KMS-11 (cell line): ENCODE data around the gene MST1.

ENCODE experiments used
- H2AFZ ChIP-seq: fragments of 200-600 bp; sonication (generic); 2 replicates; pipeline ENCODE4 v1.6.1; 2016; ENCODE audit warnings: antibody characterized with exemption, mixed run types, low read depth
- H3K27ac ChIP-seq: fragments of 200-600 bp; sonication (generic); 2 replicates; pipeline ENCODE4 v1.6.1; 2016; ENCODE audit warnings: mild to moderate bottlenecking, mixed run types
- H3K27me3 ChIP-seq: fragments of 200-600 bp; sonication (generic); 2 replicates; pipeline ENCODE4 v1.6.1; 2017; ENCODE audit warnings: mild to moderate bottlenecking, low read depth, mixed run types, moderate library complexity; ENCODE audit not compliant: insufficient read depth
- H3K36me3 ChIP-seq: fragments of 200-600 bp; sonication (generic); 2 replicates; pipeline ENCODE4 v1.6.1; 2017; ENCODE audit warnings: mild to moderate bottlenecking, mixed run types; ENCODE audit not compliant: insufficient read depth
- H3K4me1 ChIP-seq: fragments of 200-600 bp; sonication (generic); 2 replicates; pipeline ENCODE4 v1.6.1; 2016; ENCODE audit warnings: mild to moderate bottlenecking, low read depth, mixed run types; ENCODE audit not compliant: poor library complexity, severe bottlenecking
- H3K4me2 ChIP-seq: fragments of 200-600 bp; sonication (generic); 2 replicates; pipeline ENCODE4 v1.7.0; 2016; ENCODE audit warnings: mild to moderate bottlenecking, mixed run types
- H3K4me3 ChIP-seq: fragments of 200-600 bp; sonication (generic); IDR thresholded peaks from 2 replicates; pipeline ENCODE4 v1.6.1; 2017; ENCODE audit warnings: low read depth, low read length, mixed read lengths; ENCODE audit not compliant: insufficient read depth
- H3K79me2 ChIP-seq: fragments of 200-600 bp; sonication (generic); 2 replicates; pipeline ENCODE4 v1.6.1; 2016; ENCODE audit warnings: low read depth, mixed run types; ENCODE audit not compliant: insufficient read depth
- H3K9ac ChIP-seq: fragments of 200-600 bp; sonication (generic); 2 replicates; pipeline ENCODE4 v1.6.1; 2016; ENCODE audit warnings: mild to moderate bottlenecking, mixed run types
- H4K20me1 ChIP-seq: fragments of 200-600 bp; sonication (generic); 2 replicates; pipeline ENCODE4 v1.6.1; 2016; ENCODE audit warnings: mild to moderate bottlenecking, mixed run types; ENCODE audit not compliant: insufficient read depth
- TF ChIP-seq, protein P1 (sequence below): fragments of 200-600 bp; sonication (generic); conservative IDR thresholded peaks from 2 replicates; pipeline ENCODE4 v1.6.1; 2017; ENCODE audit warnings: low read depth, mild to moderate bottlenecking, antibody characterized with exemption, low read length, moderate library complexity, mixed read lengths

Gene MST1

GRCh38 chr3:49661281-49661680, 28.0 kb downstream of the MST1 start:
- no peaks in the 10 kb centered on the region for H3K79me2 ChIP-seq
- H3K9ac ChIP-seq, result no peak overlapping the region
- H3K4me2 ChIP-seq, result no peak overlapping the region
- no peaks in the 10 kb centered on the region for H3K36me3 ChIP-seq
- no peak overlapping the region for H3K27ac ChIP-seq
- H2AFZ ChIP-seq, result no peak overlapping the region
- H3K27me3 ChIP-seq, result no peaks in the 10 kb centered on the region
- no peaks in the 10 kb centered on the region for H4K20me1 ChIP-seq
- TF ChIP-seq, protein P1, sequence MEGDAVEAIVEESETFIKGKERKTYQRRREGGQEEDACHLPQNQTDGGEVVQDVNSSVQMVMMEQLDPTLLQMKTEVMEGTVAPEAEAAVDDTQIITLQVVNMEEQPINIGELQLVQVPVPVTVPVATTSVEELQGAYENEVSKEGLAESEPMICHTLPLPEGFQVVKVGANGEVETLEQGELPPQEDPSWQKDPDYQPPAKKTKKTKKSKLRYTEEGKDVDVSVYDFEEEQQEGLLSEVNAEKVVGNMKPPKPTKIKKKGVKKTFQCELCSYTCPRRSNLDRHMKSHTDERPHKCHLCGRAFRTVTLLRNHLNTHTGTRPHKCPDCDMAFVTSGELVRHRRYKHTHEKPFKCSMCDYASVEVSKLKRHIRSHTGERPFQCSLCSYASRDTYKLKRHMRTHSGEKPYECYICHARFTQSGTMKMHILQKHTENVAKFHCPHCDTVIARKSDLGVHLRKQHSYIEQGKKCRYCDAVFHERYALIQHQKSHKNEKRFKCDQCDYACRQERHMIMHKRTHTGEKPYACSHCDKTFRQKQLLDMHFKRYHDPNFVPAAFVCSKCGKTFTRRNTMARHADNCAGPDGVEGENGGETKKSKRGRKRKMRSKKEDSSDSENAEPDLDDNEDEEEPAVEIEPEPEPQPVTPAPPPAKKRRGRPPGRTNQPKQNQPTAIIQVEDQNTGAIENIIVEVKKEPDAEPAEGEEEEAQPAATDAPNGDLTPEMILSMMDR, result no peak
- no peak overlapping the region for H3K4me3 ChIP-seq
- H3K4me1 ChIP-seq, result no peaks in the 10 kb centered on the region

GRCh38 chr3:49659756-49660155, 29.5 kb downstream of the MST1 start:
- Histone ChIP-seq H3K4me1 (peaks cover 5% of the 10 kb centered on the region), H3K36me3 (no peaks in the 10 kb centered on the region), H3K27me3 (no peaks in the 10 kb centered on the region), H4K20me1 (no peaks in the 10 kb centered on the region), H3K9ac (no peak overlapping the region), H2AFZ (no peak overlapping the region), H3K4me2 (no peak overlapping the region), H3K27ac (no peak overlapping the region), H3K79me2 (no peaks in the 10 kb centered on the region), H3K4me3 (no peak overlapping the region)
- TF ChIP-seq, protein P1, result no peak

GRCh38 chr3:49658711-49659110, 30.6 kb downstream of the MST1 start:
- Histone ChIP-seq H3K27me3 (no peaks in the 10 kb centered on the region), H3K4me2 (no peak overlapping the region), H3K27ac (no peak overlapping the region), H3K4me1 (peaks cover 7% of the 10 kb centered on the region), H3K9ac (no peak overlapping the region), H3K79me2 (no peaks in the 10 kb centered on the region), H4K20me1 (no peaks in the 10 kb centered on the region), H3K4me3 (no peak overlapping the region), H2AFZ (no peak overlapping the region), H3K36me3 (no peaks in the 10 kb centered on the region)
- TF ChIP-seq, protein P1, result no peak

DNA sequence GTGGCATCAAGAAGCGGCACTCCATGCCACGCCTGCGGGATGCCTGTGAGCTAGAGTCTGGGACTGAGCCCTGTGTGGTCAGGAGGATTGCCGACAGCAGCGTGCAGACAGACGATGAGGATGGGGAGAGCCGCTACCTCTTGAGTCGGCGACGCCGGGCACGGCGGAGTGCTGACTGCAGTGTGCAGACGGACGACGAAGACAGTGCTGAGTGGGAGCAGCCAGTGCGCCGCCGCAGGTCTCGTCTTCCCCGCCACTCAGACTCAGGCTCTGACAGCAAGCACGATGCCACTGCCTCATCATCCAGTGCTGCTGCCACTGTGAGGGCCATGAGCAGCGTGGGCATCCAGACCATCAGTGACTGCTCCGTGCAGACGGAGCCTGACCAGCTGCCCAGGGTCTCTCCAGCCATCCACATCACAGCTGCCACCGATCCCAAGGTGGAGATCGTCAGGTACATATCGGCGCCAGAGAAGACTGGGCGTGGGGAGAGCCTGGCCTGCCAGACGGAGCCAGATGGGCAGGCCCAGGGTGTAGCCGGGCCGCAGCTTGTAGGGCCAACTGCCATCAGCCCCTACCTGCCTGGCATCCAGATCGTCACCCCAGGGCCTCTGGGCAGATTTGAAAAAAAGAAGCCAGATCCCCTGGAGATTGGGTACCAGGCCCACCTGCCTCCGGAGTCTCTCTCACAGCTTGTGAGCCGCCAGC, 31.9 kb downstream of the MST1 start:
- no peaks in the 10 kb centered on the region for H4K20me1 ChIP-seq
- H3K36me3 ChIP-seq, result no peaks in the 10 kb centered on the region
- H3K4me1 ChIP-seq, result peaks cover 7% of the 10 kb centered on the region
- H3K9ac ChIP-seq, result no peak overlapping the region
- TF ChIP-seq, protein P1, result no peak
- no peaks in the 10 kb centered on the region for H3K27me3 ChIP-seq
- H3K4me2 ChIP-seq, result no peak overlapping the region
- H3K79me2 ChIP-seq, result no peaks in the 10 kb centered on the region
- no peak overlapping the region for H3K4me3 ChIP-seq
- no peak overlapping the region for H3K27ac ChIP-seq
- no peak overlapping the region for H2AFZ ChIP-seq
